ENCODE data around the gene LMBRD2. TPM values are rescaled to one million over a fixed set of nuclear protein-coding genes. Genes with fewer than 3 reads are reported as not detected.

The LMBRD2 gene
- total and polyA plus RNA-seq, 10 of the 15 experiments (the other 5 are each of a cell fraction or from before 2014, with no cell fraction given) = 0.90 to 9.8 (median 6.5) TPM

- no peaks in the 10 kb centered on the region for H4K20me1 ChIP-seq (ENCODE audit: control insufficient read depth, insufficient read depth)
- ATAC-seq (no peak), FAIRE-seq (no peak), DNase-seq (ENCODE audit: low read depth, low spot score) (no peak)
- peaks cover 3 to 11% of the 10 kb centered on the region in 2 experiments; a peak in 3 of 4 replicates for H3K36me3 ChIP-seq (ENCODE audit: control insufficient read depth in 2 of 2, insufficient read depth in 2 of 2, low read length in 1 of 2)
- H3K27ac ChIP-seq (ENCODE audit: control insufficient read depth, insufficient read depth) = no peak overlapping the region
- peaks cover 14% of the 10 kb centered on the region for H3K4me1 ChIP-seq (ENCODE audit: control insufficient read depth, insufficient read depth, low read length)
- intact Hi-C loops (cut with micrococcal nuclease; ENCODE audit: unreplicated experiment) = loop anchor here (1.0 to 5.0 kb wide), 5 partner anchors 64 to 514 kb away; partner anchors contain the start of gene NADK2
- no peak overlapping the region for H2AFZ ChIP-seq (ENCODE audit: control insufficient read depth, low read depth, low read length)
- H3K27me3 ChIP-seq (replicated peaks in 1 of 2; ENCODE audit: control insufficient read depth in 2 of 2, insufficient read depth in 2 of 2, low read length in 1 of 2) = no peaks in the 10 kb centered on the region
- 95% methylated on average over 3 of the region's 3 CpGs for WGBS (ENCODE audit: insufficient coverage, insufficient replicate concordance, low lambda C conversion rate, missing lambda C conversion rate)
- in situ Hi-C loops (cut with MboI) = loop anchor here (10.0 kb wide), 1 partner anchor 516 kb away; no protein-coding TSS in a partner anchor
- POLR2A ChIA-PET = interaction anchor here (0.7 to 2.5 kb wide), 2 partner anchors 21 to 26 kb away, joined by 3 to 6 read pairs; partner anchors contain the start of gene SKP2
- SMC1A ChIA-PET (ENCODE audit: uncharacterized antibody, unreplicated experiment) = interaction anchor here (0.7 to 3.1 kb wide), 21 partner anchors 11 to 521 kb away, joined by 3 to 23 read pairs (median 6); partner anchors contain the start of gene NADK2
- CTCF ChIA-PET = interaction anchor here (0.7 to 4.5 kb wide), 35 partner anchors 8 to 518 kb away, joined by 3 to 34 read pairs (median 4); partner anchors contain the start of genes NADK2 and RANBP3L
- H3K4me2 ChIP-seq (ENCODE audit: control insufficient read depth, insufficient read depth) = no peak overlapping the region
- TF ChIP-seq BCLAF1 (IDR thresholded peaks at IDR 0.05) (no peak), SUZ12 (IDR thresholded peaks at IDR 0.05; ENCODE audit: unreplicated experiment) (no peak)
- no peaks in the 10 kb centered on the region for H3K79me2 ChIP-seq (ENCODE audit: control insufficient read depth, insufficient read depth, low read length)
- no TSS peak for BruUV-seq (replicated peaks)
- RAD21 ChIA-PET (ENCODE audit: unreplicated experiment) = interaction anchor here (0.6 to 2.4 kb wide), 11 partner anchors 22 to 518 kb away, joined by 3 to 21 read pairs (median 3); partner anchors contain the start of genes LMBRD2, NADK2 and SKP2
- no peaks in the 10 kb centered on the region for H3K9me3 ChIP-seq (replicated peaks; ENCODE audit: control insufficient read depth, insufficient read depth, low read length)
- H3K4me3 ChIP-seq = no peak overlapping the region
- no peak overlapping the region for H3K9ac ChIP-seq (ENCODE audit: control insufficient read depth, insufficient read depth, low read length)
Measured at GRCh38 chr5:36178524-36178890, 26.8 kb upstream of the LMBRD2 start.
